Measurements from ENCODE around the gene ZNG1A. TPM values are rescaled to one million over a fixed set of nuclear protein-coding genes. Genes with fewer than 3 reads are reported as not detected.

The ZNG1A gene
- polyA plus RNA-seq, 1 donor from 2014 or later, result 92.2 TPM

Other genes with a start within 250 kb of the ZNG1A start
- gene WASHC1, start 149.6 kb downstream of the ZNG1A start, polyA plus RNA-seq, result 14.8 and 15.2 TPM in 2 replicates
- gene FOXD4, start 60.6 kb downstream of the ZNG1A start, polyA plus RNA-seq, result 2.3 and 2.5 TPM in 2 replicates
- gene DOCK8, start 35.8 kb upstream of the ZNG1A start, polyA plus RNA-seq, result 0.04 TPM in 1 of 2 replicates, not detected in the other

Measured in neural cell (in vitro differentiated cells).